A673 (cell line): ENCODE results near the gene TBRG1. TPM values are rescaled to one million over a fixed set of nuclear protein-coding genes. Genes with fewer than 3 reads are reported as not detected.

Experiments
- BruUV-seq: library from RNA; stranded (reverse); fragments of 400-500 nt; replicated peaks from 2 replicates; lab custom pipeline; 2021; lab: Mats Ljungman, UMichigan
- CTCF ChIA-PET: fragments of 300-600 bp; sonication (Branson Sonifier 250); formaldehyde crosslinking; loops from one replicate; lab custom pipeline; 2022; ENCODE audit warnings: antibody characterized with exemption; lab: Charles Lee
- POLR2A ChIA-PET: fragments of 300-600 bp; sonication (Branson Sonifier 250); formaldehyde crosslinking; loops from one replicate; lab custom pipeline; 2022; ENCODE audit warnings: antibody characterized with exemption; ENCODE audit not compliant: low non-redundant PET; lab: Charles Lee
- DNase-seq: peaks from one replicate; pipeline ENCODE4 v3.0.0-alpha.2; 2015; ENCODE audit warnings: low spot score
- H3K27ac ChIP-seq: fragments of 200-600 bp; sonication (generic); 2 replicates; pipeline ENCODE4 v1.5.1; 2016; ENCODE audit warnings: mixed run types, low read depth, mild to moderate bottlenecking, mixed read lengths, antibody characterized with exemption, low read length; ENCODE audit not compliant: poor library complexity, severe bottlenecking
- H3K27me3 ChIP-seq: fragments of 200-600 bp; sonication (generic); replicated peaks from 2 replicates; pipeline ENCODE4 v1.6.1; 2017; ENCODE audit warnings: mixed run types, low read depth, mild to moderate bottlenecking, mixed read lengths, antibody characterized with exemption, low read length; ENCODE audit not compliant: insufficient read depth, poor library complexity
- H3K36me3 ChIP-seq: fragments of 200-600 bp; sonication (generic); 2 replicates; pipeline ENCODE4 v1.6.1; 2016; ENCODE audit warnings: mixed run types, mild to moderate bottlenecking, mixed read lengths, antibody characterized with exemption, low read length; ENCODE audit not compliant: insufficient read depth, poor library complexity, severe bottlenecking
- H3K4me1 ChIP-seq: fragments of 200-600 bp; sonication (generic); 2 replicates; pipeline ENCODE4 v1.6.1; 2017; ENCODE audit warnings: mixed run types, mild to moderate bottlenecking, mixed read lengths, antibody characterized with exemption, low read length; ENCODE audit not compliant: insufficient read depth, poor library complexity, severe bottlenecking
- H3K4me3 ChIP-seq: fragments of 200-600 bp; sonication (generic); 2 replicates; pipeline ENCODE4 v1.5.1; 2016; ENCODE audit warnings: low read depth, mixed run types, mild to moderate bottlenecking, mixed read lengths, low read length; ENCODE audit not compliant: poor library complexity, severe bottlenecking
- H3K9me3 ChIP-seq: fragments of 200-600 bp; sonication (generic); 2 replicates; pipeline ENCODE4 v1.6.1; 2016; ENCODE audit warnings: mixed run types, low read depth, mild to moderate bottlenecking, mixed read lengths, antibody characterized with exemption, low read length; ENCODE audit not compliant: poor library complexity, severe bottlenecking
- CTCF ChIP-seq: fragments of 300-800, 200-600 bp; sonication (generic); conservative IDR thresholded peaks from 2 replicates; pipeline ENCODE4 v1.5.1; 2017; ENCODE audit warnings: low read depth, mild to moderate bottlenecking, antibody characterized with exemption, low read length, moderate library complexity, mixed read lengths
- EZH2 ChIP-seq: fragments of 200-600 bp; sonication (generic); IDR thresholded peaks from 2 replicates; pipeline ENCODE4 v1.6.1; 2017; ENCODE audit warnings: borderline replicate concordance, low read depth, mild to moderate bottlenecking, mixed read lengths, antibody characterized with exemption, low read length; ENCODE audit not compliant: poor library complexity, severe bottlenecking
- intact Hi-C: fragments of 100-400 bp; cut with micrococcal nuclease; formaldehyde crosslinking; loops from one replicate; pipeline ENCODE4 v1.10.0; 2022; ENCODE audit not compliant: unreplicated experiment
- total RNA-seq: library from RNA; stranded (reverse); gene quantifications from 2 replicates; pipeline ENCODE4 v1.2.3, GENCODE V29; 2021

The TBRG1 gene
- total RNA-seq, 1 experiment from 2014 or later = 44.4 TPM

- Histone ChIP-seq H3K4me1 (no peaks in the 10 kb centered on the region), H3K4me3 (no peak overlapping the region), H3K27ac (no peak overlapping the region), H3K36me3 (no peaks in the 10 kb centered on the region), H3K9me3 (no peaks in the 10 kb centered on the region), H3K27me3 (no peaks in the 10 kb centered on the region)
- no peak for TF ChIP-seq EZH2
- TF ChIP-seq CTCF = no peak
- POLR2A ChIA-PET = no interaction called here
- no peak for DNase-seq
- no TSS peak for BruUV-seq
- intact Hi-C loops = no loop called here
- CTCF ChIA-PET = no interaction called here
Measured at GRCh38 chr11:124583781-124584180, 38.9 kb upstream of the TBRG1 start.

DNA sequence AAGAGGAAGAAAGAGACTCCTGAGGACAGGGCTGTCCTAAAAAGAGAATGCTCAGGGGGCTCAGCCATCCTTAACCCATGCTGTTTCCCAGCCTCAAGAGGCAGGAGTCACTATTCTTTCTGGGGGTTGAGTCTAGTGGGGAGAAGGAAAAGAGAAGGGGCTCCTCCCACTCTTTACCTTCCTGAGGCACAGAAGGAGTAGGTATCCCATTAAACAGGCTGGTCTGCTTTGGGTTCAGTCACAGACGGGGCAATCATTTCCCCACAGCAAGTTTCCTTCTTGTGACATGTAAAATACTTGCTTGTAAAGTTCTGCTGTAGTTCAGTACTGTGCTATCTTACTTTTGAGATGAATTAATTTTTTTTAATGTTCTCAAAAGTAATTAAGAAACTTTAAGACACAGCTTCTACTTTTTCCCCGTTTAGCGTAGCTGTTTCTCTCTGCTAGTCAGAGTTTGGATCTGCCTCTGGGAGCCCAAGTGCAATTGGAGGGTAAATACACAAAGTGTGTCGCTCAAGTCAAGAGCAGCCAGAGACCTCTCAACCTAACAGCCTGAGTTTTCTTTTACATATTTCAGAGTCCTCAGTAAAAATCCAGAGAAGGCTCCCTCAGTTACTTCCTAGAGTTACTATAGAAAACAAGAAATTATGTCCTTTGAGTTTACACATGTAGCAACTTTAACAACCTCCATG, 37.8 kb upstream of the TBRG1 start:
- BruUV-seq = no TSS peak
- H3K4me3 ChIP-seq = no peak overlapping the region
- DNase-seq = no peak
- H3K4me1 ChIP-seq = no peaks in the 10 kb centered on the region
- no peak overlapping the region for H3K27ac ChIP-seq
- no peak for TF ChIP-seq CTCF
- TF ChIP-seq EZH2 = no peak
- ChIA-PET POLR2A (no interaction called here), CTCF (interaction anchor here (0.7 kb wide), 1 partner anchor 26 kb away, joined by 3 read pairs; no protein-coding TSS in a partner anchor)
- intact Hi-C loops = no loop called here
- no peaks in the 10 kb centered on the region for H3K36me3 ChIP-seq
- H3K9me3 ChIP-seq = no peaks in the 10 kb centered on the region
- no peaks in the 10 kb centered on the region for H3K27me3 ChIP-seq

GRCh38 chr11:124586238-124586860, 36.3 kb upstream of the TBRG1 start:
- H3K4me3 ChIP-seq = no peak overlapping the region
- no peaks in the 10 kb centered on the region for H3K4me1 ChIP-seq
- H3K27ac ChIP-seq = no peak overlapping the region
- intact Hi-C loops = loop anchor here (1.0 to 2.0 kb wide), 2 partner anchors 171 to 516 kb away; no protein-coding TSS in a partner anchor
- no TSS peak for BruUV-seq
- no peaks in the 10 kb centered on the region for H3K36me3 ChIP-seq
- ChIA-PET CTCF (no interaction called here), POLR2A (no interaction called here)
- no peak for TF ChIP-seq EZH2
- peak; percentile 75 for TF ChIP-seq CTCF
- H3K27me3 ChIP-seq = no peaks in the 10 kb centered on the region
- DNase-seq = peak; percentile 81
- H3K9me3 ChIP-seq = no peaks in the 10 kb centered on the region
